MCF 10A (cell line): ENCODE data around the gene RABAC1. TPM values are rescaled to one million over a fixed set of nuclear protein-coding genes. Genes with fewer than 3 reads are reported as not detected.

Experiments
- BruUV-seq: library from RNA; stranded (reverse); fragments of 400-500 nt; replicated peaks from 2 replicates; lab custom pipeline; 2021; lab: Mats Ljungman, UMichigan
- CTCF ChIA-PET: fragments of 300-600 bp; sonication (Branson Sonifier 250); formaldehyde crosslinking; extraction: SDS; loops from one replicate; lab custom pipeline; 2021; ENCODE audit warnings: antibody characterized with exemption, inconsistent platforms; lab: Yijun Ruan, JAX
- POLR2A ChIA-PET: fragments of 300-600, 350-650 bp; sonication (Branson Sonifier 250); formaldehyde crosslinking; extraction: SDS; loops from one replicate; lab custom pipeline; 2020; ENCODE audit warnings: antibody characterized with exemption, inconsistent platforms; lab: Yijun Ruan, JAX
- DNase-seq: peaks from one replicate; pipeline ENCODE4 v3.0.0-alpha.2; 2018; ENCODE audit not compliant: unreplicated experiment
- H3K27ac Mint-ChIP-seq: one replicate; pipeline ENCODE4 v1.8.0; 2022; ENCODE audit warnings: mild to moderate bottlenecking, low read depth, mixed read lengths; ENCODE audit not compliant: unreplicated experiment
- H3K27me3 Mint-ChIP-seq: one replicate; pipeline ENCODE4 v1.8.0; 2022; ENCODE audit warnings: mixed read lengths; ENCODE audit not compliant: insufficient read depth, unreplicated experiment
- H3K36me3 Mint-ChIP-seq: one replicate; pipeline ENCODE4 v1.8.0; 2022; ENCODE audit warnings: mild to moderate bottlenecking, moderate library complexity, mixed read lengths; ENCODE audit not compliant: insufficient read depth, unreplicated experiment
- H3K4me1 Mint-ChIP-seq: one replicate; pipeline ENCODE4 v1.8.0; 2022; ENCODE audit warnings: mixed read lengths; ENCODE audit not compliant: insufficient read depth, unreplicated experiment
- H3K4me3 Mint-ChIP-seq: one replicate; pipeline ENCODE4 v1.8.0; 2022; ENCODE audit warnings: mild to moderate bottlenecking, moderate library complexity, mixed read lengths; ENCODE audit not compliant: unreplicated experiment
- H3K9me3 Mint-ChIP-seq: one replicate; pipeline ENCODE4 v1.8.0; 2022; ENCODE audit warnings: mixed read lengths; ENCODE audit not compliant: unreplicated experiment
- CTCF ChIP-seq: fragments of 200-600 bp; IDR thresholded peaks from one replicate; pipeline ENCODE4 v1.8.0; 2022; ENCODE audit warnings: antibody characterized with exemption, mild to moderate bottlenecking; ENCODE audit not compliant: unreplicated experiment
- intact Hi-C: fragments of 100-400 bp; cut with micrococcal nuclease; formaldehyde crosslinking; loops from 2 replicates; pipeline ENCODE4 v1.14.1; 2022
- total RNA-seq: library from RNA; stranded (reverse); gene quantifications from 2 replicates; pipeline ENCODE4 v1.2.3, GENCODE V29; 2022

Gene RABAC1
- total RNA-seq, 1 experiment from 2014 or later: 75.4 TPM

- Mint-ChIP-seq H3K36me3 (no peaks in the 10 kb centered on the region), H3K4me3 (no peak overlapping the region), H3K4me1 (no peaks in the 10 kb centered on the region), H3K27ac (no peak overlapping the region), H3K27me3 (peaks cover 39% of the 10 kb centered on the region), H3K9me3 (no peaks in the 10 kb centered on the region)
- ChIA-PET CTCF (interaction anchor here (0.6 to 1.2 kb wide), 2 partner anchors 70 to 318 kb away, joined by 3 read pairs; no protein-coding TSS in a partner anchor), POLR2A (no interaction called here)
- intact Hi-C loops: no loop called here
- no TSS peak for BruUV-seq
- no peak for DNase-seq
- TF ChIP-seq CTCF: no peak
Observed at GRCh38 chr19:41965106-41965505, 6.0 kb upstream of the RABAC1 start.

DNA sequence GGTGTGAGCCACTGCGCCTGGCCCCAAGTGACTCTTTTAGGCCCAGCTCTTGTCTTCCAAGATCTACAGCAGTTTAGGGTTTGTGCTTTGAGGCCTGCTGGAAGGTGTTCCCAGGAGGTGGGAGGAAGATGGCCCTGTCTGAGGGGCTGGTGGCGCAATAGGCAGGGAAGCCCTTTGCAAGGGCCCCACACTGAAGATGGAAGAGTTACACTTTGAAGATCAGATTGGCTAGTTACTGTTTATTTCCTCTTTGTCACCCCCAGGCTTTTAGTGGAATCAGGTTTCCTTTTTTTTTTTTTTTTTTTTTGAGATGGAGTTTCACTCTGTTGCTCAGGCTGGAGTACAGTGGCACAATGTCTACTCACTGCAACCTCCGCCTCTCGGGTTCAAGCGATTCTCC, 1.9 kb upstream of the RABAC1 start:
- Mint-ChIP-seq H3K9me3 (no peaks in the 10 kb centered on the region), H3K36me3 (peaks cover 7% of the 10 kb centered on the region), H3K4me1 (peaks cover 19% of the 10 kb centered on the region), H3K27ac (no peak overlapping the region), H3K27me3 (peaks cover 2% of the 10 kb centered on the region), H3K4me3 (peak overlapping the region; percentile 22)
- CTCF ChIA-PET: no interaction called here
- no peak for TF ChIP-seq CTCF
- intact Hi-C loops: no loop called here
- BruUV-seq: no TSS peak
- POLR2A ChIA-PET: interaction anchor here (0.7 kb wide), 1 partner anchor 99 kb away, joined by 3 read pairs; no protein-coding TSS in a partner anchor
- no peak for DNase-seq

GRCh38 chr19:41958367-41959055, 610 bp downstream of the RABAC1 start:
- peak overlapping the region; percentile 78 for H3K27ac Mint-ChIP-seq
- BruUV-seq: TSS peak; percentile 85
- peaks cover 19% of the 10 kb centered on the region for H3K4me1 Mint-ChIP-seq
- H3K36me3 Mint-ChIP-seq: peaks cover 14% of the 10 kb centered on the region
- peak; percentile 82 for DNase-seq
- no peaks in the 10 kb centered on the region for H3K27me3 Mint-ChIP-seq
- H3K9me3 Mint-ChIP-seq: no peaks in the 10 kb centered on the region
- ChIA-PET POLR2A (interaction anchor here (0.7 to 2.9 kb wide), 13 partner anchors 71 to 141 kb away, joined by 3 to 41 read pairs (median 5); partner anchors contain the start of genes ARHGEF1, RPS19 and ZNF574), CTCF (interaction anchor here (0.6 to 1.9 kb wide), 8 partner anchors 12 to 474 kb away, joined by 3 to 5 read pairs (median 4); no protein-coding TSS in a partner anchor)
- peak overlapping the region; percentile 74 for H3K4me3 Mint-ChIP-seq
- no peak for TF ChIP-seq CTCF
- intact Hi-C loops: loop anchor here (2.0 kb wide), 2 partner anchors 72 to 76 kb away; no protein-coding TSS in a partner anchor

- POLR2A ChIA-PET: interaction anchor here (1.0 to 2.9 kb wide), 10 partner anchors 70 to 165 kb away, joined by 3 to 41 read pairs (median 5); partner anchors contain the start of genes ARHGEF1 and RPS19
Observed at GRCh38 chr19:41957838-41958366, 1.2 kb downstream of the RABAC1 start.

More at GRCh38 chr19:41957838-41958366, 1.2 kb downstream of the RABAC1 start:
- CTCF ChIA-PET: interaction anchor here (0.7 to 1.9 kb wide), 9 partner anchors 11 to 473 kb away, joined by 3 to 5 read pairs (median 4); no protein-coding TSS in a partner anchor
- H3K27ac Mint-ChIP-seq: peak overlapping the region; percentile 78
- peaks cover 14% of the 10 kb centered on the region for H3K36me3 Mint-ChIP-seq
- intact Hi-C loops: loop anchor here (2.0 kb wide), 2 partner anchors 71 to 77 kb away; no protein-coding TSS in a partner anchor
- peak; percentile 93 for DNase-seq
- H3K9me3 Mint-ChIP-seq: no peaks in the 10 kb centered on the region
- TF ChIP-seq CTCF: peak; percentile 75
- H3K27me3 Mint-ChIP-seq: no peaks in the 10 kb centered on the region
- H3K4me1 Mint-ChIP-seq: peaks cover 19% of the 10 kb centered on the region
- TSS peak; percentile 62 for BruUV-seq
- peak overlapping the region; percentile 74 for H3K4me3 Mint-ChIP-seq
